Activated CD4-positive, alpha-beta T cell treated with anti-CD3 and anti-CD28 coated beads, Interleukin-2, amount 50 U/mL, for 24 hours (primary cell): ENCODE measurements around the gene CCDC92.
A peak's percentile ranks its signal among the peaks of the same experiment; 100 is the strongest.

ENCODE experiments used
- DNase-seq, 2 donors: peaks; one replicate each; pipeline ENCODE4 v3.0.0-alpha.2; 2020; ENCODE audit warnings: low read depth in 1 of 2, low spot score in 1 of 2

Gene CCDC92

DNA sequence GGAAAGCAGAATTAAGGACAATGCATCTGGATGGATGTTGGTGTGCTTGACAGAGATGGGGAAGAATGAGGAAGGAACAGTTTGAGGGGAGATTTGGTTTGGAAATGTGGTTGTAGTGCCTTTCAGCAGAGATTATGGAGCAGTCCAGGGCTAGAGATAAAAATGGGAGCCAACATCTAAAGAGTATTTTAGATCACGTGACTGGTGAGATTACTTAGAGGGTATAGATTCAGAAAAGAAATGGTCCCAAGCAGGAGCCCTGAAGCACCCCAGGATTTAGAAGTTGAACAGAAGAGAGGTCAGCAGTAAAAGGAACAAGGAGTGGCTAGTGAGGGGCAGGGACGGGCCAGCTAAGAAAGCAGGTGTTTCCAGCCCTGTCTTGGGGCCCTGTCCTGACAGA is 30.0 kb upstream of the CCDC92 start:
- DNase-seq = no peak

DNA sequence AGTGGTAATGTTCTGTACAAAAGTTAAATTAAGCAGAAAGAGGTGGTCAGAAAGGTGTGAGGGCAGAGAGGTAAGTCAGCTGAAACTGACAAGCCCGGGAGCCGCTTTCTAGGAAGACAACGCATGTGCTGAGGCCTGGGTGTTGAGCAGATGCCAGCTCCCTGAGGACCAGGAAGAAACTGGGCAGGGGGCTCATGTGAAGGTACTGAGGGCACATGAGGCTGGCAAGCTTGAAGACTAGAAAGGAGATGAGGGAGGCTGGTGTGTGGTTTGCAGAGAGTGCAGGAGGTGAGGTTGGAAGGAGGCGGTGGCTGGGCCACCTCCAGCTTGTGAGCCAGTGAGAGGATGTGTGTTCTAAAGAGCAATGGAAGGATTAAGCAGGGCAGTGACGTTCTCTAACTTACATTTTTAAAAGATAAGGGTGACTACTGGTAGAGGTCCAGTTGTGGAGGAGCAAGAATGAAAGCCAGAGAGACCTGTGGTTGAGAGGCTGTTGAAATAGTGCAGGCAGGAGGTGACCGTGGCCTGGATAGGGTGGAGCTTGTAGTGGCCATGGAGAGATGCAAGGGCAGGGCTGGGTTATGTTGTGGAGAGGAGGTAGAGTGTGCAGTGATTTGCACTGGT is 29.5 kb upstream of the CCDC92 start:
- DNase-seq = no peak

DNA sequence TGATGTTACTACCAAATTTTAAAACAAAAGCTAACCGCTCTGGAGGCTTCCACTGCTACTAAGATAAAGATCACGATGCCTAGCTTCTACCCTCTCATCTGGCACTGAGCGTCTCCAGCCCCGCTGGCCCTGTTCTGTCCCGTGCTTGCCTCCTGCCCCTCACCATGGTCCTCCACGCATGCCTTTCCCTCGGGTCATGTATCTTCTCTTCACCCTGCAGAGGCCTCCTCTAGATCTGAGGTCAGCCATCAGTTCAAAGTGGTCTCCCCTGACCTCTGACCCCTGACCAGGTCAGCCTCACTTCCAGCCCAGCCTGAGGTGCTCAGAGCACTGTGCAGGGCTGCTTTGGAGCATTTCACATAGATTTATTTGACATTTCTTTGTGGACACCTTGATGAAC is 28.7 kb upstream of the CCDC92 start:
- no peak for DNase-seq

DNA sequence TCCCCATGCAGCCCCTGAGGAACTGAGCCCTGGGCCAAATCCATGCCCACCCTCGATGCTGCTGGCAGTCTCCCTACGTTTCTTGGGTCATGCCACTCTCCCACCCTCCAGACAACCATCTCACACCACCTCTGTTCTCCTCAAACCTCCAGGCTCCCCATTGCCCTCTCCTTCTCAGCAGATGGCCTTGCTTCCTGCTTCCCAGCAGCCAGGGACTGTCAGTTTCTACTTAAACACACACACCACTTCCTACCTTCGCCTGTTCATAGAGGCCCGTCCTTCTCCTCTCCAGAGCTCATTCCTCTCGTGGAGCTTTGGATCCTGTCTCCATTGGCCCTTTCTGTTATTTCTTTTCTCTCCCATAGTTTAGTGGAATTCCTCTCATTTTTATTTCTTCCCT is 27.5 kb upstream of the CCDC92 start:
- no peak for DNase-seq

DNA sequence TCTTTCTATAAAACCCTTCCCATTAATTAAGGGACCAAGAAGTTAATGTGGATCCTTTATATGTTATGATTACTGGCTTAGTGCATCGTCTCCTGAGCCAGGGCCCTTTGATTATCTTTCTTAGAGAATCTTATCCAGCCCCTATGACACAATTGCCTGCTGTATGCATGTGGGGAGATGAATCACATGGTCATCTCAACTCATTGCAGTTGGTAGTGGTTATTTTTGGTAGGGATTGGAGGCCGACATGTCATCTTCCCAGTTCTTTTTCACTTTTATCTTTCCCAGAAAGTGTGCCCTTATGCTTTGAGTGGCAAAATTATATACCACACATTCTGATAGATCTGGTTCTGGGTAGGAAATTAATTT is 26.3 kb upstream of the CCDC92 start:
- DNase-seq = no peak

DNA sequence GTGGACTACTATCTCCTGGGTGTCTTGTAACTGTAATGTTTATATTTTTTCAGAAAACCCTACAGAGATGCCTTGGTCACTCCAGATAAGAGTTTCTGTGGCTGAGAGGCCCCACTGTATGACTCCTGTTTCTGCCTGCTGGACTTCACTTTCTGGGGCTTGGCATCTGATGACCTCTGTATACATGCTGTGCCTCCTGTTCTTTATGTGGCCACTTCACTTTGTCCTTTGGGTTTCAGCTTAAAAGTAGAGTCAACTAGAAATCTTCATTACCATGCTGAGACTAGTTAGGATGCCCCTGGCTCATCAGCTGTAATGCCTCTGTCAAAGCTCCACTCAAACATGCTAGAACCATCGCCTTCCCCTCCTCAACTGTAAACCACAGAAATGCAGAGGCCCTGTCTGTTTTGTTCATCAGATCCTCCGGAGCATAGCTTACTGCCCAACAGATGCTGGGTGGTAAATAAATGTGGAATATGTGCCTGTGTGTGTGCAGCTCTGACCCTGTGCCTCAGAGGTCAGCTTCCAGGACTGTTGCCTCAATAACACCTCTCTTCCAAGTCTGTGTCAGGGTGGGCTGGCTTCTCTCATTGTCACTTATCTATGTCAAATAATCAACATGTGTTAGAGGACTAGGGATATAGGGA is 25.8 kb upstream of the CCDC92 start:
- DNase-seq = no peak

DNA sequence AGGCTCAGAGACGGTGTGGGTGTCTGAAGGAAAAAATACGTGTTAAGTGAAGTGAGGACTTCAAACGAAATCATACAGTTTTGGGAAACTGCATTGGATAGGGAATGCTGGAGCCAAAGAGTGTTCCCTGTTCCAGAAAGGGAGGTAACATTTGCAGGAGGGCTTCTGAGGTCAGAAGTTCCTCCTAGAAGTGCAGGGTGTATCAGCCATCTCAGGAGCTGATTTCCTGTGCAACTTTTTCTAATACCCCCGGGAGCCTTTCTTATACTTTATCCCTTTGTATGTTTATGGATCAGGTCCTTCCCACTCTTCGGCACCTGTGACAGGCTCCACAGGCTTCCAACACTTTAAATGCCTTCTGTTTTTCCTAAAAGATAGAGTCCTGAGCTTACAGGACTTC is 25.3 kb upstream of the CCDC92 start:
- no peak for DNase-seq

DNA sequence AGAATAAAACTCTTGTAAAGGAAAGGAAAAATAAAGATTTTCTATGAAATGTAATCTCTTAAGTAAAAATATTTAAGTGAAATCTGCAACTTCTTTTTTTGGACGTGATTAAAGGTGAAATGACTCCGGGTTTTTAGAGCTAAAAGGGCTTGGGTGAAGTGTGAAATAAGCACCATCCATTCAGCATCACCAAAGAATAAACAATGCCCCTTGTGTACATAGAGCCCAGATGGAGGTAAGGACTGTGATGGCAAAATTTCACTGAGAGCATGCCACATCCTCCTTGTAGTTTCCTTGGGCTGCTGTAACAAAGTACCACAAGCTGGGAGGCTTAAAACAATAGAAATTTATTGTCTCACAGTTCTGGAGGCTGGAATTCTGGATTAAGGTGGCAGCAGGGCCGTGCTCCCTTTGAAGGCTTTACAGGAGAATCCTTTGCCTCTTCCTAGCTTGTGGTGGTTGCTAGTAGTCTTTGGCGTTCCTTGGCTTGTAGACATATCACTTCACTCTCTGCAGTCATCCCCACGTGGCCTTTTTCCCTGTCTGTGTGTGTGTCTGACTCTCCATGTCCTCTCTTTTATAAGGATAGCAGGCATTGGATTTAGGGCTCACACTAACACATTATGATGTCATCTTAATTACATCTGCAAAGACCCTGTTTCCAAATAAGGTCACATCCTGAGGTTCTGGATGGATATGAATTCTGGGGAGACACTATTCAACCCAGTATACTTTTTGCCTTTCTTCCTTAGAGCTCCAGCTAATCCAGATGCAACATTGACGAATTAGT is 24.6 kb upstream of the CCDC92 start:
- DNase-seq = no peak

DNA sequence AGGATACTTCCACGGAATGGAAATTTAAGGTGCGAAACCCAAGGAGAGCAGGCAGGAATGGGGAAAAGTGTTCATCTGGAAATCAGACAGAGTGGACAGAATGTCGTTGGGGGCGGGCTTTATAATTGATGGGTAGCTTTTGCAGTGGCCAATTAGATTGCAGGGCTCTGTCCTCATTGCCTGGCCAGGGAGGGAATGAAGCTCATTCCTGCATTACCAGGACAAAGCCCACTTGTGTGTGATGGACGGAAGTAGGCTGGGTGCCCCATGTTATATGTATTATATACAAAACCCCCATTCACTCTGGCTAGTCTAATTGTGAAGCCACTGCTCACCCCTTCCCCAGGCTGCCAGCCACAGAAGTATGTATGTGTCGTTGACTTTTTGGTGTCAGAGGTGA is 23.9 kb upstream of the CCDC92 start:
- DNase-seq = no peak

DNA sequence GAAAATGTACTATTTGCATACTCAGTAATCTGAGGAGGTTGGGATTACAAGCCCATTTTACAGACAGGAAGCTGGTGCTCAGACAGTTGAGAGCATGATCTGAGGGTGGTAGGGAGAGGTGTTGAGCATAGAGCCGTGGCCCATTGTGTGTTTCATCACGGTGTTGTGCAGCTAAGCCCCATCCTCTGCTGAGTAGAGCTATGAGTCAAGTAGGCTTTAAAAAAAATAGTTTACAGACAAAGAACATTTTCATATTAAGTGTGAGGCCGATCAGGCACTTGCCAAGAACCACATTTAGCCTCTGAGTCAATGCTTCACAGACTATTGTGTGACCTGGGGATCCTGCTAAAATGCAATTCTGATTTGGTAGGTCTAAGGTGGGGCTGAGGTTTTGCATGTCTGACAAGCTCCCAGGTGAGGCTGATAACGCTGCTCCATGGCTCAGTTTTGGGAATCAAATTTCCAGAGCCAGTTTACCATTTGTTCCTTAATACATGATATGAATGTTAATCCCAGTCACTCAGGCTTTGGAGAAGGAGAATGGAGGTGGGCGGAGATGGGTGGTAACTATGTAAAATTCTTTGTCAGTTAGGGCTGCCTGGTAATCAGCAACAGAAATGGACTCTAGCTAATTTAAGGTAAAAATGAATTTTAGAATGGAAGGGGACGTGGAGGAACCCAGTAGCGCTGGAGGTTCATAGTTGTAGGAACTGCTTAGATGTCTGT is 22.6 kb upstream of the CCDC92 start:
- no peak for DNase-seq

DNA sequence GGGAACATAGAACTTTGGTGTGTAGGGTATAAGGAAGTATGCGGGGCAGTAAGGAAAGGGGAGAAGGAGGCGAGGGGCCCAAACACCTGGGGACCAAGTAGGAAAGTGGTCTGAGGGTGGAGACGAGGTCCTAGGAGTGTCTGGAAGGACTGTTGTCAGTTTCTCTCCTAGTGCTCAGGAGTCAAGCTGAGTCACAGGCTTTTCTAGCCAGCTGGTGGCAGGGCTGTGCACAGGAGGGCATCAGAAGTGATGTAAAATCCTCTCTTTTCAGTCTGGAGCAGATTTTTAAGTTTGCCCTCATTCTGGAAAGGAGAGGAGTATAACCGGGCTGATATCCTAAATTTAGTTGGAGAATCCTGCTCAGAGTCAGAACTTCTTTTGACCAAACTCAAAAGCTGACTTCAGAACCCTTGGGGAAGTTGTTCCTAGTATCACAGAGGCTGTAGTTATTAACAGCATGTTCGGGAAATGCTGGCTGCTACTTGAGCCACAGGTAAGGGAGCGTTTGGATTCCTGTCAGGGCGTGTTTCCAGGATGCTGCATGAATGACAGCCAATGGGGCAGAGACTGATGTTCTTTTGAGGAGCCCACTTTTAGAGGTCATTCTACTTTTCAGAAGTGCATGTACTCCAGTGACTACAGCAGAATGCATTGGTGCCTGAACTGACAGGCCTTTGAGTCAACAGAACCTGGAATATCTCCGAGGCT is 19.6 kb upstream of the CCDC92 start:
- no peak for DNase-seq

DNA sequence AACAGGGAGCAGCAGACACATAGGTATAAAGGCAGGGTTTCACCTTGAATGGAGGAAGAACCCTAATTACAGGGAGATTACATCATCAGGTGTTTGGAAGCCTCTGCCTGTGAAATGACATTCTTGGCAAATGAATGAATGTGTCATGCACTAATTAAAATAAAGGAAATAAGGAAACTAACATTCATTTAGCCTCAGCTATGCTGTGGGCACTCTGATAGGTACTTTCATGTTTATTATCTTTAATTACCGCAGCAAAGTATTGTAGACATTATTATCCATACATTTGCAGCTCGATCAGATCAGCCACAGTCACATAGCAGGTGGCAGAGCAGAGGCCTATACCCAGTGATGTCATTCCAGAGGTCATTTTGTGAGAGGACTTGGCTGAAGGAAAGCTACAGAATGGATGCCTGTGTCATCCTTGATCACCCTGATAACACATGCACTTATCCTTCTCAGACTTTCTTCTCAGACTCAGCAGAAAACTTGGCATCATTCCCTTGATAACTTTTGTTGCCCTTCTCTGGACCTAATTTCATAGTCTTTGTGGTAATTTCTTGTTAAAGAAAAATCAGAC is 18.8 kb upstream of the CCDC92 start:
- no peak for DNase-seq

DNA sequence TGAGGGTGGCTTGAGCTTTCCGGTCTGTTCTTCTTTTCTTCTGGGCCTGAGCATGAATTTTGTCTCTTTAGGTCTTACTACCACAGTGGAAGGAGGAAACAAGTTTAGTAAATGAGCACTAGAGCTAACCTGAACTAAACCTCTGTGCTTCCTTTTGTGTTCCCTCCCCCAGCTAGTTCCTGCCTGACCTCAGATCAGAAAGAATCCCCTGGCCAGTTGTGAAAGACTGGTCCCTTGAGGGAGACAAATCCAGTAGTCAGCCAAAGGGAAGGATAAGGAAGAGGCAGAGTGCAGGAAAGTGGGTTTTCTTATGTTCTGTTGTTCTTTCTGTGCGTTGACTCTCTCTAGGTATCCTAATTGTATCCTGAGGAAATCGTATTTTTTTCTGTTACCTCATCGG is 17.9 kb upstream of the CCDC92 start:
- DNase-seq = no peak

DNA sequence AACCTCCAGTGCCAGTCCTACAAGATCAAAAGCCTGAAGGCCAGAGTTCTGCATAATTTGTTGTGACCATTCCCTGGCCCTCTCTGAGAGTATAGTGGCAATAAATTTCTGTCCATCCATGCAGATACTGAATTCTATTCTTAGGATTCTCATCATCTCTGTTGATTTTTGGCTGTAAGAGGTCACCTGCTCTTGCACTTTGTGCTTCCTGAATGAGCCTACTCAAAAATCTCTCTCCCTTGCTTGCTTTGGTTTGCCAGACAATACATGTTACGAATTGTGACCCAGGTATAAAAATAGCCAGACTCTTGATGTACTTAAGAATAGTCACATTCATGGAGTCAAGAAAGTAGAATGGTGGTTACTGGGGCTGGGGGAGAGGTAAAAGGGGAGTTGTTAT is 17.1 kb upstream of the CCDC92 start:
- no peak for DNase-seq

DNA sequence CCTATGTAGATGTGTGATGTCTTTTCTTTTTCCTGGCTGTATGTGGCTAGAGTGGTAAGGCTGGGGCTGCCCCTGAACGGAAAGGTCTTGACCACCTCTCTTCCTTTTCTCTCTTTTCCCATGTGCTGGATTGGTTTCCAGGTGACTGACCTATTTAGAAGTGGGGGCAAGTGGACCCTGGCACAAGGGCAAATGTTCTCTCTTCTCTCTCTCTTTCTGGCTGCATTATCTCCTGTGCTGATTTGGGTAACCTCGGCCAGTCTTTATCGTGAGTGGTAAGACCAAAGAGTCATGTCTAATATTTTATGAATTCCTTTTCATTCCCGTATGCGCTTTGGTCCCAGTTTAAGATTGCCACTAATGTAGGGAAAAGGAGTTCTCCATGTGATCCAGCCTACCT is 16.5 kb upstream of the CCDC92 start:
- DNase-seq = no peak

DNA sequence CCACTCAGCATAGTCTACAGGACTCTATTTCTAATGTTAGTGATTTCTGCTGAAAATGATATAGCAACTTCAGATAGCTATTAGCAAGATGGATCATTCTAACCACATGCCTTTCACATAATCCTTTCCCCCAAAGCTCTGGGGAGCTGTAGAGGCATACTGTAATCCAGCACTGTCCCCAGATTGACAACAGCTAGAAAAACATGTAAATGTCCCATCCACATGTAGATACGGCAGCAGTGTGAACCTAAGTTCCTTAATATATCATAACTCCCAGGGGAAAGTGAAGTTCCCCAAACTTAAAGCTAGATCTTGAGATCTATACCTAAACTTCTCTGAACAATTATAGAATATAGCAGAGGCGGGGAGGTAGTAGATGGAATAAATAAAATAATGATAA is 14.4 kb upstream of the CCDC92 start:
- DNase-seq = no peak

DNA sequence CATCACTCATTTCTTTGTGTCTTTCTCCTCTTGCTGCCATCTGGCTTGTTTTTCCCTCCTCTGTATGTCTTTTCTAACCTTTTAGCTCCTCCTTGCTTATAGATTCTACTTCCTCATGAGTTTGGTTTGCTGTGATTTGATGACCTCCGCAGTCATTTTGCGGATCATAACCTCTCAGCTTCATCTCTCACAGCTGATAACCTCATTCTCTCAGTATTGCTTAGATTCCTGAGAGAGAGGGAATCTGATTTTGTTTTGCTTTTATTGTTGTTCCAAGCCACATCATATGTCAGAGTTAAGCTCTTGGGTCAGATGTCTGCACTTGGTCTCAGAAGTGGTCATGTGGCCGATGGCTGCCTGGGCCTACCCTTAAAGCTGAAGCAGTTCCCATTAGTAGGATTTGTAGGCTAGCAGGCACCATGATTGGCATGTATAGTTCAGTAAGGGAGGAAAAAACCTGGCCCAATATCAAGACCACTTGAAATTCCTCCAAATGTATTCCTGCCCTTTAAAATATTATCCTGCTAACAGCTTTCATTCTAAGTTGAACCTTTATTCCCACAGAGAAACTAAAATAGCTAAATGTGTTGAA is 13.8 kb upstream of the CCDC92 start:
- no peak for DNase-seq

DNA sequence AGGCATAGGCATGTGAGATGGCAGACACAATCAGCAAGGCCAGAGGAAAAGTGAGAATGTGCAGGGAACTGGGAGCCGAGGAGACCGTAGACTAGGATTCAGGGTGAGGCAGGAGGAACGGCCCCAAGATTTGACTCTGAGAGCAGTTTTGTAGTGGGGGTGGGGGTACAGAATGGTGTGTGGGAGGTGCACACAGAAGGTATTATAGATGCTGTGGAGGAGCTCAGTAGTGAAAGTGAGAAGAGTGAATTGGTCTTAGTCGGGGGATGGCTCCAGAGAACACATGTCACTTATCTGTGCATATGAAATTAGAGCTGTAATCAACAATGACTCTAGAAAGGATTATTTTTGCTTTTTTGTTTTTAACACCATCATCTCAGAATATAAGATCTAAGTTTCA is 12.3 kb upstream of the CCDC92 start:
- DNase-seq = no peak

DNA sequence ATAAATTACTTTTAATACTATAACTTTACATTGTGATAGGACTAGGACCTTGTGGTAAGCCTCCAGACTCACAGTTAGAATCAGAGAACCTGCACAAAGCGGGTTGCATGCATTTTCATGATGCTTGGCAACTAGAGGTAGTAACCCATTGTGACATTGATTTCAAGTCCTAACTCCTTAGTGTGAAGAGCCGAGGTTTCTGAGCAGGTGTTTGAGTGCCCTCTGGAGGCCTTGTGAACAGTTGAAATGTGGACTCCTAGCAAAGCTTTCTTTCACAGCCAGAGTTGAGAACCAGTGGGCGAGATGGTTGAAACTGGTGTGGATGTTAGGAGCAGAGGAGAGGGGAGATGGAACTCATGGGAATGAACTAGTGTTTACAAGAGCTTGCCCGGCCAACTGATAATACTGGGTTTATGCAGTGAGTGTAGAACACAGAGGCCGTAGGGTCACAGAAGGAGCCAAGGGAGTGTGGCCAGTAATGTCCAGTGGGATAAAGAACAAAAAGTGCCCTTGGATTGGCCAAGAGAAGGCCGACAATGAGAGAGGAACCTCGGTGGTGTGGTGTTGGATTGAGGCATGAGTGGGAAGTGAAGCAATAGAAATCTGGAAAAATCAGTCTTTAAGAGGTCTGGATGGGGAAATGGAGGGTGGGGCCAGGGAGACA is 11.3 kb upstream of the CCDC92 start:
- peak in 1 of 2 donors; percentile 36 for DNase-seq

DNA sequence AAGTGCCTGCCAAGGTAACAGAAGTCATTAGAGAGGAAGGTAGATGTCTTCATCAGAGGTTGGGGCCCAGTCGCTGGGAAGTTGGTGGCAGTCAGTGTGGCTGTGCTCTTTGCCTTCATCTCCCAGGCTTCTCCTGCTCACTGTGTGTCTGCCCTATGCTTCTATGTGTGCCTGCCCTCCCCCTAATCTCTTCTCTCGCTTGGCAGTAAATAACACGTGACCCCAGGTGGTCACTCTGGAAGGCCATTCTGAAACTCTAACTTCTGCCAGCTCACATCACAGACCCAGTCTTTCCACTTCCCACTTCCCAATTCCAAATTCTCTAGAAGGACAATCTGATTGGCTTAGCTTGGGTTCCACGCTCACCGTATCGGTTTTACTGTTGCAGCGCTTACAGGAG is 9.6 kb upstream of the CCDC92 start:
- DNase-seq = no peak
